Duodenal mucosa (tissue), 2 donors: Measurements from ENCODE around the gene CARD9.
A peak's percentile ranks its signal among the peaks of the same experiment; 100 is the strongest.

ENCODE experiments used
- H3K27ac ChIP-seq: one replicate; pipeline ENCODE4 v1.7.0; 2013; ENCODE audit warnings: low read depth, low read length
- H3K27me3 ChIP-seq, 2 donors: one replicate each; pipeline ENCODE4 v1.7.0; 2013; ENCODE audit warnings: low read length in 2 of 2, control low read depth in 1 of 2; ENCODE audit not compliant: insufficient read depth in 2 of 2, control insufficient read depth in 1 of 2
- H3K36me3 ChIP-seq, 2 donors: one replicate each; pipeline ENCODE4 v1.7.0; 2013; ENCODE audit warnings: low read length in 2 of 2, control low read depth in 1 of 2; ENCODE audit not compliant: insufficient read depth in 2 of 2, control insufficient read depth in 1 of 2
- H3K4me1 ChIP-seq, 2 donors: one replicate each; pipeline ENCODE4 v1.7.0; 2013; ENCODE audit warnings: low read length in 2 of 2, control low read depth in 1 of 2; ENCODE audit not compliant: insufficient read depth in 2 of 2, control insufficient read depth in 1 of 2
- H3K4me3 ChIP-seq, 2 donors: one replicate each; pipeline ENCODE4 v1.7.0; 2013; ENCODE audit warnings: low read length in 2 of 2, low read depth in 1 of 2
- H3K9ac ChIP-seq, 2 donors: one replicate each; pipeline ENCODE4 v1.7.0; 2013; ENCODE audit warnings: low read length in 2 of 2, low read depth in 1 of 2
- H3K9me3 ChIP-seq, 2 donors: one replicate each; pipeline ENCODE4 v1.7.0; 2013; ENCODE audit warnings: low read length in 2 of 2, control low read depth in 1 of 2; ENCODE audit not compliant: control insufficient read depth in 1 of 2

Gene CARD9

DNA sequence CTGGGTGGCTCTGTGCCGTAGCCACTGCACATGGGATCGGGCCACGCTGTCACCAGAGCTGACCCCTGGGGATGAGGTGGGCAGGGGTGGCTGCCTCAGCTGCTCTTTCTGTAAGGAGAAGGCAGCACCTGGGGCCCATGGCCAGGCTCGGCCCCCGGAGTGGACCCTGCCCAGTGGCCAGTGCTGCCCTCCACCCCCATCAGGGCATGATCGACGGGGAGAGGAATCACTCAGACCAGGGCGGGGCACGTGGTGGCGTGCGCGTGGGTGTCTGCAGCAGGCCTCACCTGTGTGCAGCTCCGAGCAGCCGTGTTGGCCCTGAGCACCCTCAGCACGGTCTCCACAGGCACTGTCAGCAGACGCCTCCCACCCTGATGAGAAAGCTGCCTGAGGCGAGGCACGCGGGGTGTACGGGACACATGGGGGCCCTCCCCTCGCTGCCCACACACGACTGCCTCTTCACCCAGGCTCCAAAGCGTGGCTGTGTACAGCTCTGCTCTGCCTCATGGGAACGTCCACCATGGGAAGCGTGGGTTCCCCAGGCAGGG lies 8.6 kb upstream of the CARD9 start:
- Histone ChIP-seq H3K9ac (no peak overlapping the region), H3K27me3 (no peaks in the 10 kb centered on the region), H3K36me3 (peaks cover 37 to 59% of the 10 kb centered on the region in 2 donors), H3K27ac (no peak overlapping the region), H3K4me1 (no peaks in the 10 kb centered on the region), H3K9me3 (no peaks in the 10 kb centered on the region), H3K4me3 (no peak overlapping the region)

GRCh38 chr9:136381311-136381710 lies 7.8 kb upstream of the CARD9 start:
- H3K4me1 ChIP-seq, result no peaks in the 10 kb centered on the region
- H3K9ac ChIP-seq, result no peak overlapping the region
- no peaks in the 10 kb centered on the region for H3K9me3 ChIP-seq
- H3K27me3 ChIP-seq, result no peaks in the 10 kb centered on the region
- H3K36me3 ChIP-seq, result peaks cover 36 to 55% of the 10 kb centered on the region in 2 donors
- H3K4me3 ChIP-seq, result no peak overlapping the region
- no peak overlapping the region for H3K27ac ChIP-seq

DNA sequence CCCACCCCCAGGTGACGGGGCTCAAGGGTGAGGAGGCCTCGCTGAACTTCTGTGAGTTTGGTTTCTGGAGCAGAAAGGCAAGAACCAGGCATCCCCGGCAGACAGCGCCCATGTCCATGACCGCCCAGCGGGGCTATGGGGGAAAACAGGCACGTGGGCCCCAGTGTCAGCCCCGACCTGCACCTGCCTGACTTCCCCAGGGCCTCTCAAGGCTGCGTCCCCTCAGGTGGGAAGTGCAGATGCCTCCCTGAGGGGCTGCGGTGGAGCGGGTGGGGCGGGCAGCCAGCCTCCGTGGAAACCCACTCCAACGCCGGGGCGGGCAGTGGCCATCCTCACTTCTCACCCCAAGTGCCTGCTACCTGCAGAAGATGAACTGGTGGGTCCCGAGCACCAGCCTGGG lies 6.9 kb upstream of the CARD9 start:
- H3K36me3 ChIP-seq, result peaks cover 32 to 51% of the 10 kb centered on the region in 2 donors
- H3K9ac ChIP-seq, result no peak overlapping the region
- no peak overlapping the region for H3K27ac ChIP-seq
- no peaks in the 10 kb centered on the region for H3K9me3 ChIP-seq
- H3K4me3 ChIP-seq, result no peak overlapping the region
- no peaks in the 10 kb centered on the region for H3K4me1 ChIP-seq
- no peaks in the 10 kb centered on the region for H3K27me3 ChIP-seq

DNA sequence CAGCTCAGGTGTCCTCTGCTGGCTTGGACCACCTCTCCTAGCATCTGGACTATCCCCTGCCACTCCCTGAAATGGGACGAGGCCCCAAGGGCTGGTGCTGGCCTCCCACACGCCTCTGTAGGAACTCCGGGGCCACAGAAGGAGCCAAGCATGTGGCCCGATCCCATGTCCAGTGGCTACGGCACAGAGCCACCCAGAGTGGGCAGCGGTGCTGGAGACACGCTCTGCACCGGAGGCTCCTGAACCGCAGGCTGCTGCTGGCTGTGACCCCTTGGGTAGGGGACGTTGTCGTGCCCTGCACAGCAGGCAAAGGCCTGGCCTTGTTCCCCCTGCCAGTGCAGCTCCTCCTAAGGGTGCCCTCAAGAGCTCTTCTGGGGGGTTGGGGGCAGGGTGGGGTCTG lies 6.4 kb upstream of the CARD9 start:
- no peaks in the 10 kb centered on the region for H3K4me1 ChIP-seq

DNA sequence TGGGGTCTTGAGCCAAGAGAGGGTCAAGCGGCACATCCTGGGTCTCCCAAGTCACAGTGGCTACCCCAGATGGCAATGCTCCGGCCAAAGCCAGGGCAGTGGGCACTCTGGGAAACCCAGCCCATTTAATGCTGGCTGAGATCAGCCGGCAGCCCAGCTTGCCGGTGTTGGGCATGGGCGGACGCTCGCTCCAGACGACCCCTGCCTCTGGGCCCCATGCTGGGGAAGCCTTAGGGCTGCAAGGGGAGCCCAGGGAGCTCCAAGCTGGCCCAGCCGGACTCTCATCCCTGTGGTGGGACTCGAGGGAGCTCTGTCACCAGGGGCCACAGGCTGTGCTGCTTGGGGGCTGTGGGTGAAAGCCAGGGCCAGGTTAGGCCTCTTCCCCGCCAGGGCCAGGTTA lies 5.9 kb upstream of the CARD9 start:
- H3K4me1 ChIP-seq, result no peaks in the 10 kb centered on the region
- no peak overlapping the region for H3K9ac ChIP-seq
- H3K36me3 ChIP-seq, result peaks cover 27 to 46% of the 10 kb centered on the region in 2 donors
- no peak overlapping the region for H3K27ac ChIP-seq
- no peaks in the 10 kb centered on the region for H3K27me3 ChIP-seq
- no peak overlapping the region for H3K4me3 ChIP-seq
- no peaks in the 10 kb centered on the region for H3K9me3 ChIP-seq

More for the DNA sequence above, 6.4 kb upstream of the CARD9 start:
- Histone ChIP-seq H3K9me3 (no peaks in the 10 kb centered on the region), H3K27me3 (no peaks in the 10 kb centered on the region), H3K36me3 (peaks cover 29 to 47% of the 10 kb centered on the region in 2 donors), H3K9ac (no peak overlapping the region), H3K27ac (no peak overlapping the region), H3K4me3 (no peak overlapping the region)

- H3K4me3 ChIP-seq, result no peak overlapping the region
- H3K4me1 ChIP-seq, result no peaks in the 10 kb centered on the region
- no peak overlapping the region for H3K27ac ChIP-seq
- no peaks in the 10 kb centered on the region for H3K9me3 ChIP-seq
- H3K9ac ChIP-seq, result no peak overlapping the region
- H3K27me3 ChIP-seq, result no peaks in the 10 kb centered on the region
- H3K36me3 ChIP-seq, result peaks cover 23 to 42% of the 10 kb centered on the region in 2 donors
Measured at GRCh38 chr9:136379003-136379287, 5.5 kb upstream of the CARD9 start.

DNA sequence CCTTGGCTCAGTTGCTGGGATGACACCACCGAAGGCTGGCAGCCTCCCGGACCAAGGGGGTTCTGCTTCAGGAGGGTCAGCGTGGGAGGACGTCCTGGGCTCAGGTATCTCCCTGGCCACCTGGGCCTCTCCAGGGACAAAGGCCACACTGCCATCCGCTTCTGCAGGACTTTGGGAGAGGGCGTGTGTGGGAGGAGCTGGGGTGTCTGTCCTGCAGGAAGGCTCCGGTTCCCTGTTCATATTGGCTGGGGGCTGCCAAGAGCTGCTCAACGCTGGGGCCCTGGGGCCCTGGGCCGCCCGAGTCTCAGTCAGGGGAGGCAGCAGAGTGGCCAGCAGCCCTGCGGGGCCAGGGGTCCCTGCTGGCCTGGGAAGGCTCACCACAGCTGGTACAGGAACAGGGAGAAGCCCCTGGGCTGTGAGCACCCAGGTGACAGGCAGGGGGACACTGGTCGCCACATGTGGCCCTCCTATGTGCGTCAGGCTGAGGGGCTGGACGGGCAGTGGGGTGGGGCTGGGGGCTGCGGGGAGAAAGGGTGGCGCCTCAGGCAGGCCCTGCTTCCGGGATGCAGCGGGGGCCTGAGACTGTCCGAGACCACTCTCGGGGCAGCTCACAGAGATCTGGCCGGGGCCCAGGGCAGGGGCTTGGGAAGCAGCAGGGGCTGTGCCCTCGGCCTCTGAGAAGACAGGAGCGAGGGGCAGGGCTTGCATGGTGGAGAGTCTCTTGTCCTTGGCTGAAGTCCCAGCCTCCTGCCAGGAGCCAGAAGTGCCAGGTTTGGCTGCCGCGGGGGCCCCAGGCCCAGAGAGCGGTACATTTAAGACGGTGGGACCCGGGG lies 4.9 kb upstream of the CARD9 start:
- no peaks in the 10 kb centered on the region for H3K9me3 ChIP-seq
- H3K36me3 ChIP-seq, result peaks cover 19 to 40% of the 10 kb centered on the region in 2 donors
- H3K27me3 ChIP-seq, result no peaks in the 10 kb centered on the region

DNA sequence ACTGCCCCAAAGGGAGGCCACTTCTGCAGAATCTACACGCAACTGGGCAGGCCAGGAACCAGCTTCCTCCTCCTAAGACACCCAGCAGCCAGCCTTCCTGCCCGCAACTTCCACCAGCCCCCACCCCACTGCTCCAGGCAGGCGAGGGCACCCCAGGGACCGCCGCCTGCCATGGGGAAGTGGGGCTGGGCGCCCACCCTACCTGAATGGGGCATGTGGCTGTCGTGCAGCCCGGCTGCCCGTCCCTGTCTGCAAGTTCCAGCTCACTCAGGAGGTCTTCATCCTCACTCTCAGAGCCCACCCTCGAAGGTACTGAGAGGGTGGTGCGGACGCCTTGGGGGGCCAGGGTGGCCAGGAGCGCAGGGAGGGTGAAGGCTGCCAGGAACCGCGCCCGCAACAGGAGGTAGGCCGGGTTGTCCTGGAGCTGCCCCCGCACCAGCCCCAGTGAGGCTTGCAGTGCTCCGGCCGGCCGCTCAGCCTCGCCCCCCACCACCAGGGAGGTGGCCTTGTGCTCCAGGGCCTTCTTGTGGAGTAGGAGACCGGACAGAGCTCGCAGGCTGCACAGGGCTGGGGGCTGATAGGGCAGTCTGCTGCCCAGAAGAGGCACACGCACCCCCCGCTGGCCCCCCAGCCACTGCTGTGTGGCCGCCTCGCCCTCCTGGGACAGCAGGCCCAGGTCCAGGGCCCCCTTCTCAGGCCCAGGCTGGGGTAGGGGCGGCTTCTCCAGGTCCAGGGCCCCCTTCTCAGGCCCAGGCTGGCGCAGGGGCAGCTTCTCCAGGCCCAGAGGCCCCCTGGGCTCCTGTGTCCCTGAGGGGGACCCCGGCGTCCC lies 4.1 kb upstream of the CARD9 start:
- peaks cover 0 to 6% of the 10 kb centered on the region in 2 donors for H3K4me1 ChIP-seq
- H3K36me3 ChIP-seq, result peaks cover 11 to 31% of the 10 kb centered on the region in 2 donors

More for the DNA sequence above, 4.9 kb upstream of the CARD9 start:
- no peak overlapping the region for H3K27ac ChIP-seq
- H3K9ac ChIP-seq, result no peak overlapping the region
- no peaks in the 10 kb centered on the region for H3K4me1 ChIP-seq
- H3K4me3 ChIP-seq, result no peak overlapping the region

GRCh38 chr9:136376457-136376856 lies 3.0 kb upstream of the CARD9 start:
- Histone ChIP-seq H3K4me3 (no peak overlapping the region), H3K9ac (no peak overlapping the region), H3K36me3 (peaks cover 1 to 20% of the 10 kb centered on the region in 2 donors), H3K27ac (no peak overlapping the region), H3K27me3 (no peaks in the 10 kb centered on the region), H3K4me1 (peaks cover 7 to 9% of the 10 kb centered on the region in 2 donors), H3K9me3 (no peaks in the 10 kb centered on the region)

More for the DNA sequence above, 4.1 kb upstream of the CARD9 start:
- no peak overlapping the region for H3K4me3 ChIP-seq
- H3K27me3 ChIP-seq, result no peaks in the 10 kb centered on the region
- H3K9ac ChIP-seq, result no peak overlapping the region
- H3K9me3 ChIP-seq, result no peaks in the 10 kb centered on the region
- H3K27ac ChIP-seq, result peak overlapping the region; percentile 20

GRCh38 chr9:136375096-136375495 lies 1.6 kb upstream of the CARD9 start:
- Histone ChIP-seq H3K27me3 (no peaks in the 10 kb centered on the region), H3K4me1 (peaks cover 7 to 9% of the 10 kb centered on the region in 2 donors), H3K36me3 (peaks cover 0 to 10% of the 10 kb centered on the region in 2 donors), H3K9me3 (no peaks in the 10 kb centered on the region), H3K9ac (no peak overlapping the region), H3K4me3 (no peak overlapping the region), H3K27ac (no peak overlapping the region)
